GM23338 (cell line): ENCODE measurements around the gene CXCL9.

Experiments
- CTCF ChIP-seq, 2 experiments: fragments of 200-600 bp in 1 of 2; sonication (generic) in 1 of 2; conservative IDR thresholded peaks; 2 replicates each; pipeline versions ENCODE4 v1.5.1 to v1.6.1; 2016 to 2017; ENCODE audit warnings: antibody characterized with exemption in 2 of 2, low read depth in 2 of 2, mild to moderate bottlenecking in 2 of 2, moderate library complexity in 1 of 2
- ETS1 ChIP-seq: IDR thresholded peaks from 2 replicates; pipeline ENCODE4 v1.6.1; 2016; ENCODE audit warnings: antibody characterized with exemption
- EZH2 ChIP-seq: fragments of 200-600 bp; sonication (generic); IDR thresholded peaks from one replicate; pipeline ENCODE4 v1.8.0; 2017; ENCODE audit warnings: antibody characterized with exemption, mild to moderate bottlenecking, low read depth; ENCODE audit not compliant: unreplicated experiment
- EZH2phosphoT487 ChIP-seq: fragments of 200-600 bp; sonication (generic); IDR thresholded peaks from one replicate; pipeline ENCODE4 v1.8.1; 2018; ENCODE audit warnings: antibody characterized with exemption; ENCODE audit not compliant: unreplicated experiment
- NANOG ChIP-seq: IDR thresholded peaks from 2 replicates; pipeline ENCODE4 v1.6.1; 2016; ENCODE audit warnings: antibody characterized with exemption, borderline replicate concordance
- POLR2AphosphoS5 ChIP-seq: IDR thresholded peaks from 2 replicates; pipeline ENCODE4 v1.6.1; 2016; ENCODE audit warnings: antibody characterized with exemption, low read depth
- REST ChIP-seq: IDR thresholded peaks from one replicate; pipeline ENCODE4 v1.6.1; 2018; ENCODE audit warnings: antibody characterized with exemption; ENCODE audit not compliant: unreplicated experiment
- ZNF331 ChIP-seq: fragments of 250-450 bp; sonication (Bioruptor Pico); IDR thresholded peaks from 2 replicates; pipeline ENCODE4 v1.5.0; 2020; ENCODE audit warnings: low read depth, mild to moderate bottlenecking, moderate library complexity

- no peak for TF ChIP-seq CTCF (conservative IDR thresholded peaks at IDR 0.05; ENCODE audit: low read depth in 2 of 2)
- TF ChIP-seq POLR2AphosphoS5: no peak
- TF ChIP-seq REST: no peak
- no peak for TF ChIP-seq EZH2phosphoT487
- TF ChIP-seq NANOG: no peak
- no peak for TF ChIP-seq EZH2
- no peak for TF ChIP-seq ETS1
- no peak for TF ChIP-seq ZNF331 (CRISPR knock-in tag)
These were observed at the start of gene CXCL9 for GRCh38 chr4:76007089-76007862.
